HepG2 (cell line): ENCODE measurements around the gene SLC26A5.

ENCODE experiments used
- DNMT1 ChIP-seq: sonication (generic); formaldehyde crosslinking; IDR thresholded peaks from 2 replicates; pipeline ENCODE4 v1.5.1; 2020; ENCODE audit warnings: mild to moderate bottlenecking, missing genetic modification reagents
- EP300 ChIP-seq, 3 experiments: sonication (generic) in 1 of 3; formaldehyde crosslinking in 1 of 3; IDR thresholded peaks; 2 replicates each; pipeline versions ENCODE4 v1.5.1 to v1.6.1; 2011 to 2020; ENCODE audit warnings: low read depth in 2 of 3, low read length in 2 of 3, borderline replicate concordance in 1 of 3, improper control_type of control experiment in 1 of 3, mild to moderate bottlenecking in 1 of 3, missing genetic modification reagents in 1 of 3, moderate library complexity in 1 of 3
- MAX ChIP-seq: IDR thresholded peaks from 2 replicates; pipeline ENCODE4 v1.6.1; 2012; ENCODE audit warnings: inconsistent platforms
- PBX3 ChIP-seq: sonication (generic); formaldehyde crosslinking; IDR thresholded peaks from 2 replicates; pipeline ENCODE4 v1.8.1; 2023; ENCODE audit warnings: missing genetic modification reagents, inconsistent platforms, borderline replicate concordance
- POLR2A ChIP-seq, 2 experiments: IDR thresholded peaks; 2 replicates each; pipeline ENCODE4 v1.6.1; 2011; ENCODE audit warnings: low read depth in 2 of 2, low read length in 2 of 2, mild to moderate bottlenecking in 1 of 2, moderate library complexity in 1 of 2; ENCODE audit not compliant: insufficient read depth in 1 of 2
- TBL1XR1 ChIP-seq: fragments of 150-350 bp; IDR thresholded peaks from 2 replicates; pipeline ENCODE4 v1.6.1; 2014; ENCODE audit warnings: borderline replicate concordance, low read length; ENCODE audit not compliant: partially characterized antibody

- TF ChIP-seq PBX3 (CRISPR knock-in tag) (no peak), TBL1XR1 (no peak), DNMT1 (CRISPR knock-in tag) (no peak), POLR2A (IDR thresholded peaks at IDR 0.05; ENCODE audit: insufficient read depth in 1 of 2, low read depth in 2 of 2, low read length in 2 of 2) (no peak), MAX (no peak), EP300 (IDR thresholded peaks at IDR 0.05; ENCODE audit: low read depth in 2 of 2, low read length in 2 of 2) (no peak), EP300 (CRISPR knock-in tag; IDR thresholded peaks at IDR 0.05; ENCODE audit: borderline replicate concordance) (no peak)
Measured at GRCh38 chr7:103469095-103469948, 23.3 kb upstream of the SLC26A5 start.
